ENCODE measurements around the gene DHX9.

DHX9 gene

GRCh38 chr1:182841368-182841988 lies 2.3 kb downstream of the DHX9 start:
- DNase-seq (ENCODE audit: low read depth in 2 of 2), result no peak

- DNase-seq (ENCODE audit: low read depth in 2 of 2), result no peak
These were observed 3.1 kb downstream of the DHX9 start for GRCh38 chr1:182842265-182842664.

DNA sequence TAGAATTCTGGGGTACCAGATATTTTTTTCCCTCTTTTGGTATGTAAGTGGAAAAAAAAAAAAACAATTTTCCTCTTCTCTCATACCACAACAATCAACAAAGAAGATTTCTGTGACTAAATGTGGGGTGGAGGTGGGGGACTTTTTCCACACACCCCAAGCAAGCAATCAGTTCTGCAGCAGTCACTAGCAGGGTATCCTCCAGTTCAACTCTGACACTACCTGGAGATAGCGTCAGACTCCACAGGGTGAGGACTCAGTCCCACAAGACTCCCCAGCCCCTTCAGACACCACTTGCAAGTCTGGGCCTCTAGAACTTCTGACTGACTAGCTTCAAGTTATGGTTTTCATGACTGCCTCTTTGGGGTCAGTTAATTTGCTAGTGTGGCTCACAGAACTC lies 6.2 kb downstream of the DHX9 start:
- no peak for DNase-seq (ENCODE audit: low read depth in 2 of 2)

- DNase-seq (ENCODE audit: low read depth in 2 of 2), result no peak
These were observed 6.7 kb downstream of the DHX9 start for GRCh38 chr1:182845894-182846293.

GRCh38 chr1:182847105-182847504 lies 8.0 kb downstream of the DHX9 start:
- no peak for DNase-seq (ENCODE audit: low read depth in 2 of 2)

GRCh38 chr1:182848736-182849135 lies 9.6 kb downstream of the DHX9 start:
- DNase-seq (ENCODE audit: low read depth in 2 of 2), result no peak

DNA sequence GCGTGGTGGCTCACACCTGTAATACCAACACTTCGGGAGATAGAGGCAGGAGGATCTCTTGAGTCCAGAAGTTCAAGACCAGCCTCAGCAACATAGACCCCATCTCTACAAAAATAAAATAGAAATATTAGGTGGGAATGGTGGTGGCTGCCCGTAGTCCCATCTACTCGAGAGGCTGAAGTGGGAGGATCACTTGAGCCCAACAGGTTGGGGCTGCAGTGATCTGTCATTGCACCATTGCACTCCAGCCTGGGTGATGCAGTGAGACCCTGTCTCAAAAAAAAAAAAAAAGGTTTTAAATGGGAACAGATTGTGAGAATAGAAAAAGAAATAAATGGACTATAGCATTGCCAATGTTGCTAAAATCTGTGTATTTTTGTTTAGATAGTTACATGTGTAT lies 11.2 kb downstream of the DHX9 start:
- no peak for DNase-seq (ENCODE audit: low read depth in 2 of 2)

DNA sequence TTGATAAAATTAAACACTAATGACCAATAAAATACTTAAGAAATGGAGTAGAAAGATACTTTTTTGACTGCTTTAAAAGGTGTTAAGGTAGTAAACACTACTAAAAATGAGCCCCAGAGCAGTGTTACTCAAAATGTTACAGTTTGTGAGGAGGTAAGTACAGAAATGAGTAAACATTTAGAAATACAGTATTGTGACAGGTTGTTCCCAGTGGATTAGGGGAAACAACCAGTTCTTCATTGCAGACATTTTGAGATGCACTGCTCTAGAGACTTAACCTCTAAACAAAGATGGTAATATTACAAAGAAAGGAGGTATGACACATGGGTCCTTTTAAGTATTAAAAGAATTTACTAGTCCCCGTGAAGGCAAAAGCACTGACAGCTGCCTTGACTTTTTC lies 12.7 kb downstream of the DHX9 start:
- DNase-seq (ENCODE audit: low read depth in 2 of 2), result no peak

GRCh38 chr1:182855911-182856310 lies 16.8 kb downstream of the DHX9 start:
- DNase-seq (ENCODE audit: low read depth in 2 of 2), result no peak

GRCh38 chr1:182857212-182857611 lies 18.1 kb downstream of the DHX9 start:
- no peak for DNase-seq (ENCODE audit: low read depth in 2 of 2)

GRCh38 chr1:182860658-182861057 lies 21.5 kb downstream of the DHX9 start:
- DNase-seq (ENCODE audit: low read depth in 2 of 2), result no peak

GRCh38 chr1:182861994-182862393 lies 22.8 kb downstream of the DHX9 start:
- no peak for DNase-seq (ENCODE audit: low read depth in 2 of 2)

- no peak for DNase-seq (ENCODE audit: low read depth in 2 of 2)
These were observed 23.7 kb downstream of the DHX9 start for GRCh38 chr1:182862827-182863226.

DNA sequence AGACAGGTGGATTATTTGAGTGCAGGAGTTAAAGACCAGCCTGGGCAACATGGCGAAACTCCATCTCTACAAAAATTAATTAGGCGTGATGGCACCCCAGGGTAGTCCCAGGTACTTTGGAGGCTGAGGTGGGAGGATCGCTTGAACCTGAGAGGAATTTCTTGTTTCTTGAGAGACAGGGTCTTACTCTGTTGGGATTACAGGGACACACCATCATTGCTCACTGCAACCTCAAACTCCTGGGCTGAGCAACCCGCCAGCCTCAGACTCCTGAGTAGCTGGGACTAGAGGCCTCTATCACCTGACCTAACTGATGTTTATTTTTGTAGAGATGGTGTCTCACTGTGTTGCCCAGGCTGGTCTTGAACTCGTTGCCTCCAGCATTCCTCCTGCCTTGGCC lies 24.8 kb downstream of the DHX9 start:
- no peak for DNase-seq (ENCODE audit: low read depth in 2 of 2)

DNA sequence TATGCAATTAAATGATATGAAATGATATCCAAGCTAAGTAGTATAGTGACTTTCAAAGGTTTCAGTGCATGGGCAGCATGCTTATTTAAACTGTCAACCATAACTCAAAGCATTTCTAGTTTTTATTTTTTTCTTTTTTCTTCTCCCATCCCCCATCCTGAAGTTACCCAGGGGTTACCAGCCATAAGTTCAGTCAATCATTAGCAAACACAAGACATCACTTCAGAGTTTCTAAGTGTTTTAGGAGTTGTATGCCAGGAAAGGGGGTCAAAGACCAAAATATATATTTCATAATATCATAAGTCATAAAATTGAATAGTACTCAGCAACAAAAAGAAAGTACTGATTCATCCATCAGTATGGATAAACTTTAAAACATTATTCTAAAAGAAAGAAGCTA lies 28.7 kb downstream of the DHX9 start:
- no peak for DNase-seq (ENCODE audit: low read depth in 2 of 2)

DNA sequence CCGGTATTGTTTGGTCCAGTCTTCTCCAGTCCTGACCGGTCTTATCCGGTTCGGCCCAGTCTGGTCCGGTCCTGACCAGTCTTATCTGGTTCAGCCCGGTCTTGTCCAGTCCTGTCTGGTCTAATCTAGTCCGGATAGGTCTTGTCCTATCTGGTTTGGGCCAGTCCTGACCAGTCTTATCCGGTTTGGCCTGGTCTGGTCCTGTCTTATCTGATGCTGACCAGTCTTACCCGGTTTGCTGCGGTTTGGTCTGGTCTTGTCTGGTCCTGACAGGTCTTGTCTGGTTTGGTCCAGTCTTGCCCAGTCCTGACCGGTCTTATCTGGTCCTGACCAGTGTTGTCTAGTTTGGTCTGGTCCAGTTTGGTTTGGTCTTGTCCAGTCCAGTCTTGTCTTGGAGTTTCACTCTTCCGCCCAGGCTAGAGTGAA lies 30.1 kb downstream of the DHX9 start:
- no peak for DNase-seq (ENCODE audit: low read depth in 2 of 2)

- no peak for DNase-seq (ENCODE audit: low read depth in 2 of 2)
These were observed 33.7 kb downstream of the DHX9 start for GRCh38 chr1:182872881-182873280.

GRCh38 chr1:182875889-182876288 lies 36.7 kb downstream of the DHX9 start:
- DNase-seq (ENCODE audit: low read depth in 2 of 2), result no peak

DNA sequence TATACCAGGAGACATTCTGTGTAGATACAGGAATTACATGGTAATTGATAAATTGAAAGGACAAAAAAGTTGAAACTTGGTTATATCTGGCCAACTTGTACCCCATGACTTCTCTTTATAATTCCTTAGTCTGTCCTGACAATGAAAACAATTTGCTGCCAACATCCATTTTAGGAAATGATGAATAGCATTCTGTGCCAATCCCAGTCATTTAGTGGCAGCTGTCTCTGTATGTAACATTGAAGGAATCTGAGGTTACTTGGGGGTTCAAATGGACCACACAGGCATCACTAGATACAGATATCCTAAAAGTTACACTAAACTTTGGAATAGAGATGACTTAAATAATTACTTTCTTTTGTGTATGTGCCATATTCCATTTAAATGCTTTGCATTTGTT lies 38.2 kb downstream of the DHX9 start:
- no peak for DNase-seq (ENCODE audit: low read depth in 2 of 2)

- peak in 1 of 2 donors; percentile 13 for DNase-seq (ENCODE audit: low read depth in 2 of 2)
These were observed 38.7 kb downstream of the DHX9 start for GRCh38 chr1:182877842-182878241.

GRCh38 chr1:182884872-182885271 lies 45.7 kb downstream of the DHX9 start:
- no peak for DNase-seq (ENCODE audit: low read depth in 2 of 2)

DNA sequence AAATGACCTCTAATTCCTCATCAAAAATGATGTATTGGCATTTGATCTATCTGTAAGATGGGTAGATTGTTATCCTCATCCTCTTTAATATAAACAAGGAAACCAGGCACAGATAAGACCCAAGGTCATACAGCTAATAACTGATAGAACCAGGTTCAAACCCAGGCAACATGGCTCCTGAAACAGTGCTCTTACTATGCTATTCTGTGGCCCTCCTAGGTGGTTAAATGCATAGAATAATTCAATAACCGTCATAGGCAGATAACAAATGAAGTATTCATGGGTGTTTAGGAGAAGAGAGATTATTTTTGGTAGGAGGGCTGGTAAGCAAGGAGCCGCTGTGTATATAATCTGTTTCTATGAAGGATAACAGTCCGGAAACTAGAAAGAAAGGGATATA lies 46.4 kb downstream of the DHX9 start:
- DNase-seq (ENCODE audit: low read depth in 2 of 2), result no peak

- no peak for DNase-seq (ENCODE audit: low read depth in 2 of 2)
These were observed 47.8 kb downstream of the DHX9 start for GRCh38 chr1:182886985-182887384.

DNA sequence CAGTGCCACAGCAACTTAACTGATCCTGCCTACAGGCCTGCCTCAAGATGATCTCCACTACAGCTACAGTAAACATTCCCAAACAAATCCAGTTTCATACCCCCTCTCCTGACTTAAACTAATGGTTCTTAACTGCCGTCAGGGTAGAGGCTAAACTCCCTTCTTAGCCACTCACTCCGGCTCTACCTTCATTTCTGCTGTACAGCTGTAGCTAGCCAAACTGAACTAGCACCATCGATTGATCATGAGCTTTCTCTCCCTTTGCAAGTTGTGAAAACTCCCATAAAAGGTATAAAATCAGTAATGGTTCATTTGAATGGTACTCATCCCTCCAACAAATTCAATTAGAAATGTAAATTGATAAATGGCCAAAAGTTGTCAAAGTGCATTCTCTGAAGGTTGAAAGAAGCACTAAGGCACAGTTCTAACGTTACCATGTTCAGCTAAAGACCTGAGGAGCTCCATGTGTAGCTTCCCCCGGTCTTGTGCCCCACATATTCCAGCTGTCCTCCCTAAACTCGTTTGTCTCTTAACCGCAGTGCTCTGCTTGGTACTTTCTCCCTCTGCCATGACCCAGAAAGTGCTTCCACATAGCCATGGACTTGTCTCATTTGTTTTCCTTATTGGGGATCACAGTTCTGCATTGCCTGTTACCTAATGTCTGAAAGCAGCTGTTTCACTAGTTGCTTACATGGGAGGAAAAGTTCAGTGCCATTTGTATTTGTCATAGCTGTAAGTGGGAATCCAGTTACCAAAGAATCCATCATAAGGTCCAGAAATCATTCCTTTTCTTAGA lies 49.8 kb downstream of the DHX9 start:
- DNase-seq (ENCODE audit: low read depth in 2 of 2), result no peak

Data from stimulated activated CD4-positive, alpha-beta T cell treated with anti-CD3 and anti-CD28 coated beads, Interleukin-15, amount 100 ng/mL, for 48 hours (primary cell).